GM23338 (cell line): ENCODE measurements around the gene OTUD4. TPM values are rescaled to one million over a fixed set of nuclear protein-coding genes. Genes with fewer than 3 reads are reported as not detected.

Experiments
- ATAC-seq: fragments of 200-7000 bp; cut with Tn5 transposase; 3 replicates; pipeline ENCODE4 v1.9.1; 2020
- DNase-seq: peaks from one replicate; pipeline ENCODE4 v3.0.0-alpha.2; 2015; ENCODE audit warnings: low spot score
- H2AFZ ChIP-seq: fragments of 200-600 bp; sonication (generic); 2 replicates; pipeline ENCODE4 v1.8.0; 2016; ENCODE audit warnings: antibody characterized with exemption, mild to moderate bottlenecking, moderate library complexity
- H3F3A ChIP-seq: fragments of 200-600 bp; sonication (generic); replicated peaks from 2 replicates; pipeline ENCODE4 v1.8.0; 2017; ENCODE audit warnings: antibody characterized with exemption, mixed run types, low read depth
- H3K27ac ChIP-seq: fragments of 200-600 bp; sonication (generic); 2 replicates; pipeline ENCODE4 v1.6.1; 2016; ENCODE audit warnings: low read depth
- H3K27me3 ChIP-seq: fragments of 200-600 bp; sonication (generic); 2 replicates; pipeline ENCODE4 v1.8.0; 2016; ENCODE audit warnings: mild to moderate bottlenecking, mixed run types, moderate library complexity; ENCODE audit not compliant: insufficient read depth
- H3K36me3 ChIP-seq: fragments of 200-600 bp; sonication (generic); 2 replicates; pipeline ENCODE4 v1.8.0; 2016; ENCODE audit warnings: mild to moderate bottlenecking; ENCODE audit not compliant: insufficient read depth
- H3K4me1 ChIP-seq: fragments of 200-600 bp; sonication (generic); 2 replicates; pipeline ENCODE4 v1.8.0; 2016; ENCODE audit warnings: mild to moderate bottlenecking, moderate library complexity; ENCODE audit not compliant: insufficient read depth
- H3K4me2 ChIP-seq: fragments of 200-600 bp; sonication (generic); 2 replicates; pipeline ENCODE4 v1.7.1; 2017; ENCODE audit warnings: mixed run types
- H3K4me3 ChIP-seq: fragments of 200-600 bp; sonication (generic); 2 replicates; pipeline ENCODE4 v1.6.1; 2016; ENCODE audit warnings: mixed run types
- H3K79me2 ChIP-seq: fragments of 200-600 bp; sonication (generic); replicated peaks from 2 replicates; pipeline ENCODE4 v1.8.0; 2017; ENCODE audit warnings: mild to moderate bottlenecking; ENCODE audit not compliant: insufficient read depth
- H3K9me2 ChIP-seq: fragments of 200-600 bp; sonication (generic); 2 replicates; pipeline ENCODE4 v1.8.0; 2017; ENCODE audit not compliant: insufficient read depth
- H4K20me1 ChIP-seq: fragments of 200-600 bp; sonication (generic); replicated peaks from 2 replicates; pipeline ENCODE4 v1.8.0; 2017; ENCODE audit warnings: mild to moderate bottlenecking; ENCODE audit not compliant: insufficient read depth
- H3K27ac Mint-ChIP-seq: 2 replicates; pipeline ENCODE4 v1.8.0; 2020; ENCODE audit warnings: inconsistent platforms, mild to moderate bottlenecking, moderate library complexity, mixed read lengths
- H3K27me3 Mint-ChIP-seq: 3 replicates; pipeline ENCODE4 v1.8.0; 2022; ENCODE audit warnings: low read depth, mild to moderate bottlenecking, moderate library complexity, mixed read lengths, inconsistent platforms; ENCODE audit not compliant: insufficient read depth, poor library complexity
- H3K36me3 Mint-ChIP-seq: 3 replicates; pipeline ENCODE4 v1.8.0; 2021; ENCODE audit warnings: low read depth, mild to moderate bottlenecking, inconsistent platforms, moderate library complexity, mixed read lengths
- H3K4me1 Mint-ChIP-seq: 3 replicates; pipeline ENCODE4 v1.8.0; 2020; ENCODE audit warnings: mild to moderate bottlenecking, inconsistent platforms, mixed read lengths
- H3K4me3 Mint-ChIP-seq: 3 replicates; pipeline ENCODE4 v1.8.0; 2021; ENCODE audit warnings: moderate library complexity, mild to moderate bottlenecking, inconsistent platforms, mixed read lengths
- H3K9me3 Mint-ChIP-seq: 3 replicates; pipeline ENCODE4 v1.8.0; 2020; ENCODE audit warnings: moderate library complexity, mild to moderate bottlenecking, inconsistent platforms, mixed read lengths
- CREB1 ChIP-seq: fragments of 250-450 bp; sonication (Bioruptor Pico); IDR thresholded peaks from 2 replicates; pipeline ENCODE4 v1.5.0; 2020; ENCODE audit warnings: low read depth, mild to moderate bottlenecking, moderate library complexity
- EZH2 ChIP-seq: fragments of 200-600 bp; sonication (generic); IDR thresholded peaks from one replicate; pipeline ENCODE4 v1.8.0; 2017; ENCODE audit warnings: antibody characterized with exemption, mild to moderate bottlenecking, low read depth; ENCODE audit not compliant: unreplicated experiment
- EZH2phosphoT487 ChIP-seq: fragments of 200-600 bp; sonication (generic); IDR thresholded peaks from one replicate; pipeline ENCODE4 v1.8.1; 2018; ENCODE audit warnings: antibody characterized with exemption; ENCODE audit not compliant: unreplicated experiment
- NANOG ChIP-seq: IDR thresholded peaks from 2 replicates; pipeline ENCODE4 v1.6.1; 2016; ENCODE audit warnings: antibody characterized with exemption, borderline replicate concordance
- POLR2AphosphoS5 ChIP-seq: IDR thresholded peaks from 2 replicates; pipeline ENCODE4 v1.6.1; 2016; ENCODE audit warnings: antibody characterized with exemption, low read depth
- STAT1 ChIP-seq: IDR thresholded peaks from one replicate; pipeline ENCODE4 v1.6.1; 2016; ENCODE audit warnings: antibody characterized with exemption; ENCODE audit not compliant: unreplicated experiment
- polyA plus RNA-seq: library from polyadenylated mRNA; unstranded; fragments of >200 nt; fragmentation: Nextera tagmentation; extraction: Ambion mirVana; gene quantifications from 2 replicates; pipeline ENCODE4 v1.2.1, GENCODE V29; 2016
- total RNA-seq: library from RNA; depleted of rRNA; stranded (reverse); fragments of >200 nt; shearing (Covaris generic); gene quantifications from 2 replicates; pipeline ENCODE4 v1.2.3, GENCODE V29; 2014
- TF ChIP-seq, protein P1 (sequence below): fragments of 250-450 bp; sonication (Bioruptor Pico); IDR thresholded peaks from 2 replicates; pipeline ENCODE4 v1.5.0; 2020; ENCODE audit warnings: mild to moderate bottlenecking, moderate library complexity
- TF ChIP-seq, protein P2 (sequence below), 2 experiments: fragments of 200-600 bp in 1 of 2; sonication (generic) in 1 of 2; conservative IDR thresholded peaks; 2 replicates each; pipeline versions ENCODE4 v1.5.1 to v1.6.1; 2016 to 2017; ENCODE audit warnings: antibody characterized with exemption in 2 of 2, low read depth in 2 of 2, mild to moderate bottlenecking in 2 of 2, moderate library complexity in 1 of 2
- TF ChIP-seq, protein P3 (sequence below): IDR thresholded peaks from one replicate; pipeline ENCODE4 v1.6.1; 2018; ENCODE audit warnings: antibody characterized with exemption; ENCODE audit not compliant: unreplicated experiment

Gene OTUD4
- total and polyA plus RNA-seq, 2 experiments from 2014 or later = 17.9 to 53.2 TPM

DNA sequence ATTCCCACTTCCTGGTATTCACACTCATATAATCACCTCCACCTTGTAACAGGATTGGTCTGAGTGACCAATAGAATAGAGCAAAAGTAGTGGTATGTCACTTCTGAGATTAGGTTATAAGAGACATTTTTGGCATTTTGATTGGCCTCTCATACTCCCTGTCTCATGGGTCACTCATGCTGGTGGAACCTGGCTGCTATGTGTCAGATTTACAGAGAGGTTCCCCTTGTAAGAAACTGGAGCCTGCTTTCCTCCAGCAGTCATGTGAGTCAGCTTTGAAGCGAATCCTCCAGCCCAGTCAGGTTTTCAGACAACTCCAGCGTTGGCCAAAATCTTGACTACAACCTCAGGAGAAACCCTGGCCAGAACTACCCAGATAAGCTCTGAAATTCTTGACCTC, 2.6 kb upstream of the OTUD4 start:
- Histone ChIP-seq H4K20me1 (no peaks in the 10 kb centered on the region), H3K27me3 (no peaks in the 10 kb centered on the region), H3K36me3 (no peaks in the 10 kb centered on the region), H3K27ac (no peak overlapping the region), H3K4me2 (no peak overlapping the region), H3K79me2 (peaks cover 15% of the 10 kb centered on the region), H3F3A (no peaks in the 10 kb centered on the region), H3K4me3 (no peak overlapping the region), H3K4me1 (no peaks in the 10 kb centered on the region; the same call in 1 of the 2 replicates), H2AFZ (peak overlapping the region; percentile 60; the same call in 1 of the 2 replicates), H3K9me2 (no peaks in the 10 kb centered on the region)
- Mint-ChIP-seq H3K4me3 (no peak overlapping the region), H3K36me3 (no peaks in the 10 kb centered on the region; the same call in 2 of the 3 replicates), H3K4me1 (peaks cover 10% of the 10 kb centered on the region), H3K27me3 (peaks cover 7% of the 10 kb centered on the region), H3K9me3 (no peaks in the 10 kb centered on the region), H3K27ac (no peak overlapping the region)
- no peak for TF ChIP-seq NANOG
- no peak for TF ChIP-seq POLR2AphosphoS5
- DNase-seq (no peak), ATAC-seq (no peak)

DNA sequence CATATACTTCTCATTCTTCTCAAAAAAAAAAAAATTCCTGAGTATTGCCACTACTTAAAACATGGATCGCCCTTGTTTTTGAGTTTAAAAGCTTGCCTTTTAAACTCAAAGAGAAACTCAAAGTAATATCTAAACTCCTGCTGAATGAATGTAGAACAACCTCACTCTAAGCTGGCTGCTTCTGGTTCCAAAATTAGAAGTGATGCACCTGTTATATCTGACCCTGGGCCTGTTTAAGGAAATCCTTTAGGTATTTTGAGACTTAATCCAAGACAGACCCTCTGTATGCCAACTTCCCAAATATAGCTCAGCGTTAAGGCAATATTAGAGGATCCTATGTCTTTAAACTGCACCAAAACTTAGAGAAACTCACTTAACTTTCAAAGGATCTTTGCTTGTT, 1.8 kb upstream of the OTUD4 start:
- ATAC-seq = no peak
- H4K20me1 ChIP-seq = 0 out of 2 replicates have a peak, but pooled peaks cover 4% of the 10 kb centered on the region
- no peak overlapping the region for H3K4me3 ChIP-seq
- Mint-ChIP-seq H3K4me3 (peak overlapping the region; percentile 6; the same call in 1 of the 3 replicates), H3K27me3 (peaks cover 7% of the 10 kb centered on the region), H3K4me1 (peaks cover 16% of the 10 kb centered on the region), H3K27ac (no peak overlapping the region), H3K9me3 (no peaks in the 10 kb centered on the region), H3K36me3 (no peaks in the 10 kb centered on the region; the same call in 2 of the 3 replicates)
- no peaks in the 10 kb centered on the region for H3F3A ChIP-seq
- no peak overlapping the region for H3K27ac ChIP-seq
- peaks cover 23% of the 10 kb centered on the region for H3K79me2 ChIP-seq
- H3K9me2 ChIP-seq = no peaks in the 10 kb centered on the region
- H3K36me3 ChIP-seq = no peaks in the 10 kb centered on the region
- H3K4me2 ChIP-seq = no peak overlapping the region
- no peaks in the 10 kb centered on the region for H3K27me3 ChIP-seq
- H2AFZ ChIP-seq = no peak overlapping the region
- H3K4me1 ChIP-seq = peaks cover 5% of the 10 kb centered on the region
- DNase-seq = no peak
- TF ChIP-seq STAT1 (no peak), CREB1 (CRISPR knock-in tag) (no peak), EZH2 (no peak), EZH2phosphoT487 (no peak), NANOG (no peak), POLR2AphosphoS5 (no peak)
- TF ChIP-seq, protein P1, sequence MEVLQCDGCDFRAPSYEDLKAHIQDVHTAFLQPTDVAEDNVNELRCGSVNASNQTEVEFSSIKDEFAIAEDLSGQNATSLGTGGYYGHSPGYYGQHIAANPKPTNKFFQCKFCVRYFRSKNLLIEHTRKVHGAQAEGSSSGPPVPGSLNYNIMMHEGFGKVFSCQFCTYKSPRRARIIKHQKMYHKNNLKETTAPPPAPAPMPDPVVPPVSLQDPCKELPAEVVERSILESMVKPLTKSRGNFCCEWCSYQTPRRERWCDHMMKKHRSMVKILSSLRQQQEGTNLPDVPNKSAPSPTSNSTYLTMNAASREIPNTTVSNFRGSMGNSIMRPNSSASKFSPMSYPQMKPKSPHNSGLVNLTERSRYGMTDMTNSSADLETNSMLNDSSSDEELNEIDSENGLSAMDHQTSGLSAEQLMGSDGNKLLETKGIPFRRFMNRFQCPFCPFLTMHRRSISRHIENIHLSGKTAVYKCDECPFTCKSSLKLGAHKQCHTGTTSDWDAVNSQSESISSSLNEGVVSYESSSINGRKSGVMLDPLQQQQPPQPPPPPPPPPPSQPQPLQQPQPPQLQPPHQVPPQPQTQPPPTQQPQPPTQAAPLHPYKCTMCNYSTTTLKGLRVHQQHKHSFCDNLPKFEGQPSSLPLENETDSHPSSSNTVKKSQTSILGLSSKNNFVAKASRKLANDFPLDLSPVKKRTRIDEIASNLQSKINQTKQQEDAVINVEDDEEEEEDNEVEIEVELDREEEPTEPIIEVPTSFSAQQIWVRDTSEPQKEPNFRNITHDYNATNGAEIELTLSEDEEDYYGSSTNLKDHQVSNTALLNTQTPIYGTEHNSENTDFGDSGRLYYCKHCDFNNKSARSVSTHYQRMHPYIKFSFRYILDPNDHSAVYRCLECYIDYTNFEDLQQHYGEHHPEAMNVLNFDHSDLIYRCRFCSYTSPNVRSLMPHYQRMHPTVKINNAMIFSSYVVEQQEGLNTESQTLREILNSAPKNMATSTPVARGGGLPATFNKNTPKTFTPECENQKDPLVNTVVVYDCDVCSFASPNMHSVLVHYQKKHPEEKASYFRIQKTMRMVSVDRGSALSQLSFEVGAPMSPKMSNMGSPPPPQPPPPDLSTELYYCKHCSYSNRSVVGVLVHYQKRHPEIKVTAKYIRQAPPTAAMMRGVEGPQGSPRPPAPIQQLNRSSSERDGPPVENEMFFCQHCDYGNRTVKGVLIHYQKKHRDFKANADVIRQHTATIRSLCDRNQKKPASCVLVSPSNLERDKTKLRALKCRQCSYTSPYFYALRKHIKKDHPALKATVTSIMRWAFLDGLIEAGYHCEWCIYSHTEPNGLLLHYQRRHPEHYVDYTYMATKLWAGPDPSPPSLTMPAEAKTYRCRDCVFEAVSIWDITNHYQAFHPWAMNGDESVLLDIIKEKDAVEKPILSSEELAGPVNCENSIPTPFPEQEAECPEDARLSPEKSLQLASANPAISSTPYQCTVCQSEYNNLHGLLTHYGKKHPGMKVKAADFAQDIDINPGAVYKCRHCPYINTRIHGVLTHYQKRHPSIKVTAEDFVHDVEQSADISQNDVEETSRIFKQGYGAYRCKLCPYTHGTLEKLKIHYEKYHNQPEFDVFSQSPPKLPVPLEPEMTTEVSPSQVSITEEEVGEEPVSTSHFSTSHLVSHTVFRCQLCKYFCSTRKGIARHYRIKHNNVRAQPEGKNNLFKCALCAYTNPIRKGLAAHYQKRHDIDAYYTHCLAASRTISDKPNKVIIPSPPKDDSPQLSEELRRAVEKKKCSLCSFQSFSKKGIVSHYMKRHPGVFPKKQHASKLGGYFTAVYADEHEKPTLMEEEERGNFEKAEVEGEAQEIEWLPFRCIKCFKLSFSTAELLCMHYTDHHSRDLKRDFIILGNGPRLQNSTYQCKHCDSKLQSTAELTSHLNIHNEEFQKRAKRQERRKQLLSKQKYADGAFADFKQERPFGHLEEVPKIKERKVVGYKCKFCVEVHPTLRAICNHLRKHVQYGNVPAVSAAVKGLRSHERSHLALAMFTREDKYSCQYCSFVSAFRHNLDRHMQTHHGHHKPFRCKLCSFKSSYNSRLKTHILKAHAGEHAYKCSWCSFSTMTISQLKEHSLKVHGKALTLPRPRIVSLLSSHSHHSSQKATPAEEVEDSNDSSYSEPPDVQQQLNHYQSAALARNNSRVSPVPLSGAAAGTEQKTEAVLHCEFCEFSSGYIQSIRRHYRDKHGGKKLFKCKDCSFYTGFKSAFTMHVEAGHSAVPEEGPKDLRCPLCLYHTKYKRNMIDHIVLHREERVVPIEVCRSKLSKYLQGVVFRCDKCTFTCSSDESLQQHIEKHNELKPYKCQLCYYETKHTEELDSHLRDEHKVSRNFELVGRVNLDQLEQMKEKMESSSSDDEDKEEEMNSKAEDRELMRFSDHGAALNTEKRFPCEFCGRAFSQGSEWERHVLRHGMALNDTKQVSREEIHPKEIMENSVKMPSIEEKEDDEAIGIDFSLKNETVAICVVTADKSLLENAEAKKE (CRISPR knock-in tag) = no peak
- TF ChIP-seq, protein P2, sequence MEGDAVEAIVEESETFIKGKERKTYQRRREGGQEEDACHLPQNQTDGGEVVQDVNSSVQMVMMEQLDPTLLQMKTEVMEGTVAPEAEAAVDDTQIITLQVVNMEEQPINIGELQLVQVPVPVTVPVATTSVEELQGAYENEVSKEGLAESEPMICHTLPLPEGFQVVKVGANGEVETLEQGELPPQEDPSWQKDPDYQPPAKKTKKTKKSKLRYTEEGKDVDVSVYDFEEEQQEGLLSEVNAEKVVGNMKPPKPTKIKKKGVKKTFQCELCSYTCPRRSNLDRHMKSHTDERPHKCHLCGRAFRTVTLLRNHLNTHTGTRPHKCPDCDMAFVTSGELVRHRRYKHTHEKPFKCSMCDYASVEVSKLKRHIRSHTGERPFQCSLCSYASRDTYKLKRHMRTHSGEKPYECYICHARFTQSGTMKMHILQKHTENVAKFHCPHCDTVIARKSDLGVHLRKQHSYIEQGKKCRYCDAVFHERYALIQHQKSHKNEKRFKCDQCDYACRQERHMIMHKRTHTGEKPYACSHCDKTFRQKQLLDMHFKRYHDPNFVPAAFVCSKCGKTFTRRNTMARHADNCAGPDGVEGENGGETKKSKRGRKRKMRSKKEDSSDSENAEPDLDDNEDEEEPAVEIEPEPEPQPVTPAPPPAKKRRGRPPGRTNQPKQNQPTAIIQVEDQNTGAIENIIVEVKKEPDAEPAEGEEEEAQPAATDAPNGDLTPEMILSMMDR (conservative IDR thresholded peaks at IDR 0.05; ENCODE audit: low read depth in 2 of 2) = no peak
- TF ChIP-seq, protein P3, sequence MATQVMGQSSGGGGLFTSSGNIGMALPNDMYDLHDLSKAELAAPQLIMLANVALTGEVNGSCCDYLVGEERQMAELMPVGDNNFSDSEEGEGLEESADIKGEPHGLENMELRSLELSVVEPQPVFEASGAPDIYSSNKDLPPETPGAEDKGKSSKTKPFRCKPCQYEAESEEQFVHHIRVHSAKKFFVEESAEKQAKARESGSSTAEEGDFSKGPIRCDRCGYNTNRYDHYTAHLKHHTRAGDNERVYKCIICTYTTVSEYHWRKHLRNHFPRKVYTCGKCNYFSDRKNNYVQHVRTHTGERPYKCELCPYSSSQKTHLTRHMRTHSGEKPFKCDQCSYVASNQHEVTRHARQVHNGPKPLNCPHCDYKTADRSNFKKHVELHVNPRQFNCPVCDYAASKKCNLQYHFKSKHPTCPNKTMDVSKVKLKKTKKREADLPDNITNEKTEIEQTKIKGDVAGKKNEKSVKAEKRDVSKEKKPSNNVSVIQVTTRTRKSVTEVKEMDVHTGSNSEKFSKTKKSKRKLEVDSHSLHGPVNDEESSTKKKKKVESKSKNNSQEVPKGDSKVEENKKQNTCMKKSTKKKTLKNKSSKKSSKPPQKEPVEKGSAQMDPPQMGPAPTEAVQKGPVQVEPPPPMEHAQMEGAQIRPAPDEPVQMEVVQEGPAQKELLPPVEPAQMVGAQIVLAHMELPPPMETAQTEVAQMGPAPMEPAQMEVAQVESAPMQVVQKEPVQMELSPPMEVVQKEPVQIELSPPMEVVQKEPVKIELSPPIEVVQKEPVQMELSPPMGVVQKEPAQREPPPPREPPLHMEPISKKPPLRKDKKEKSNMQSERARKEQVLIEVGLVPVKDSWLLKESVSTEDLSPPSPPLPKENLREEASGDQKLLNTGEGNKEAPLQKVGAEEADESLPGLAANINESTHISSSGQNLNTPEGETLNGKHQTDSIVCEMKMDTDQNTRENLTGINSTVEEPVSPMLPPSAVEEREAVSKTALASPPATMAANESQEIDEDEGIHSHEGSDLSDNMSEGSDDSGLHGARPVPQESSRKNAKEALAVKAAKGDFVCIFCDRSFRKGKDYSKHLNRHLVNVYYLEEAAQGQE = no peak
